ENCODE data around the gene SLFN12L.

Gene SLFN12L

DNA sequence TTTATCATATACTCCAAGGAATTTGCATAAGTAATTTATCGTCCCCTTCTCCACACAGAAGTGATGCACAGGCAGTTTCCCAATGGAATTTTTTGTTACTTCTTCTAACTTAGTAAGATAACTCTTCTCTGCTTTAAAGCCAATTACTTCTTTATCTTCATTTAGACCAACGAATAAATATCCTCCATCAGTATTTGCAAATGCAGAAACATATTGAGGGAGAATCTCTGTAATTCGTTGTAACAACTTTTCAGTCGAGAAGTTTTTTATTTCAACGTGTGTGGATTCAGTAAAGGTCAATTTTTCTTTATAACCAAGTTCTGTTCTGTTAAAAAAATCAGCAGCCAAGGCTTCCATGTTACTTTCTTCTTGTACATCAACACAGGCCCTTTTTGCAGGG is 58.2 kb downstream of the SLFN12L start:
- no peaks in the 10 kb centered on the region for H3K4me1 ChIP-seq
- H3K4me3 ChIP-seq (ENCODE audit: low read depth, low read length): no peak overlapping the region
- no peak overlapping the region for H3K9ac ChIP-seq
- H3K4me2 ChIP-seq (ENCODE audit: low read length): no peak overlapping the region
- H3K9me3 ChIP-seq (ENCODE audit: control insufficient read depth, low read length): no peaks in the 10 kb centered on the region
- no peaks in the 10 kb centered on the region for H3K27me3 ChIP-seq (ENCODE audit: control insufficient read depth, insufficient read depth, low read length)
- H3K36me3 ChIP-seq (ENCODE audit: control insufficient read depth, insufficient read depth, low read length): no peaks in the 10 kb centered on the region
- no peak overlapping the region for H3K27ac ChIP-seq
- H2AFZ ChIP-seq: no peak overlapping the region
- no peak for TF ChIP-seq CTCF (IDR thresholded peaks at IDR 0.05)
- no peaks in the 10 kb centered on the region for H3K79me2 ChIP-seq

DNA sequence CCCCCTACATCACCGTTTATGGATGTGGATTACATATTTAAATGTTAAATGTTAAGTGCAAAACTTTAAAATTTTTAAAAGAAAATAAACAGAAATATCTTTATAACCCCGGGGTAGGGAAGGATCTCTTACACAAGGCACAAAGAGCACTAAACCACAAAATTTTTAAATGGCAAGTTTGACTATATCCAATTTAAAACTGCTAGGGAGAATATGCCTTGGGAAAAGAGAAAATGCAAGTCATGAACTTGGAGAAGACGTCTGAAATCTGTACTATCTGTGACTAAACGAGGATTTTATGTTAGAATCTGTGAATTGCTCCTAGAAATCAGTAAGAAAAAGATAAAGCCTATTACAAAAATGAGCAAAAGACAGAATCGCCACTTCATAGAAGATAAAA is 60.2 kb downstream of the SLFN12L start:
- Histone ChIP-seq H3K9me3 (ENCODE audit: control insufficient read depth, low read length) (no peaks in the 10 kb centered on the region), H3K9ac (no peak overlapping the region), H3K27ac (no peak overlapping the region), H3K79me2 (no peaks in the 10 kb centered on the region), H3K4me3 (ENCODE audit: low read depth, low read length) (no peak overlapping the region), H3K4me1 (no peaks in the 10 kb centered on the region), H3K36me3 (ENCODE audit: control insufficient read depth, insufficient read depth, low read length) (no peaks in the 10 kb centered on the region), H3K27me3 (ENCODE audit: control insufficient read depth, insufficient read depth, low read length) (no peaks in the 10 kb centered on the region), H2AFZ (no peak overlapping the region), H3K4me2 (ENCODE audit: low read length) (no peak overlapping the region)
- TF ChIP-seq CTCF (IDR thresholded peaks at IDR 0.05): no peak

DNA sequence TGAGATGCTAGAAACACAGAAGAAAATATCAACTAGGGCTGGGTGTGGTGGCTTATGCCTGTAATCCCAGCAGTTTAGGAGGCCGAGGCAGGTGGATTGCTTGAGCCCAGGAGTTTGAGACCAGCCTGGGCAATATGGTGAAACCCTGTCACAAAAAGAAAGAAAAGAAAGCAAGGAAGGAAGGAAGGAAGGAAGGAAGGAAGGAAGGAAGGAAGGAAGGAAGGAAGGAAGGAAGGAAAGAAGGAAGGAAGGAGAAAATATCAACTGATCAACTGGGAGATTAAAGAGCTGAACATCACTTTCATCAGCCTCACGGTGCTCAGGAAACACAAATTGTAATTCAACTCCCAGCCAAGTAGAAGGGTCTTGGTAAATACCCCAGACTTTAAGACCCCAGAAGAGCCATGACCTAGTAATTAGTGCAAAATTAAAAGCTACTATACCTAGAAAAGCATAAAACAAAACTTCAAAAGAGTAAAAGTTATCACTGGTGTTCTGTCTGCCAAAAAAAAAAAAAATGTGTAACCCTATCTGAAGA is 61.1 kb downstream of the SLFN12L start:
- Histone ChIP-seq H3K4me2 (ENCODE audit: low read length) (no peak overlapping the region), H3K27me3 (ENCODE audit: control insufficient read depth, insufficient read depth, low read length) (no peaks in the 10 kb centered on the region)

DNA sequence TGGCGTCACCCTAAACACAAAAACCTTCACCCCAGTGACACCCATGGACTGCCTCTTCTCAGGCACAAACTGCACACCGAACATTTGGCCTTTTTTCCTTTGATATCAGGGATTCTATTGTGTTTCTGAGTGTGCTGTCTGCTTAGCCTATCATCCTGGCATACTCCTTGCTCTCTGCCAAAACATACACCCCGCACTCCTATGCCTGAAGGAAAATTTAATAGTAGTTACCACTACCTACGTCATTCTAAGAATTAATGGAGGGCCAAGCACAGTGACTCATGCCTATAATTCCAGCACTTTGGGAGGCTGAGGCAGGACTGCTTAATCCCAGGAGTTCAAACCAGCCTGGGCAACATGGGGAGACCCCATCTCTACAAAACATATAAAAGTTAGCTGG is 69.0 kb downstream of the SLFN12L start:
- Histone ChIP-seq H3K27ac (no peak overlapping the region), H3K9me3 (ENCODE audit: control insufficient read depth, low read length) (no peaks in the 10 kb centered on the region), H3K36me3 (ENCODE audit: control insufficient read depth, insufficient read depth, low read length) (no peaks in the 10 kb centered on the region), H3K4me3 (ENCODE audit: low read depth, low read length) (no peak overlapping the region), H3K4me1 (no peaks in the 10 kb centered on the region), H3K4me2 (ENCODE audit: low read length) (no peak overlapping the region), H2AFZ (no peak overlapping the region), H3K27me3 (ENCODE audit: control insufficient read depth, insufficient read depth, low read length) (no peaks in the 10 kb centered on the region), H3K9ac (no peak overlapping the region), H3K79me2 (no peaks in the 10 kb centered on the region)
- no peak for TF ChIP-seq CTCF (IDR thresholded peaks at IDR 0.05)

More for the DNA sequence above, 61.1 kb downstream of the SLFN12L start:
- H3K36me3 ChIP-seq (ENCODE audit: control insufficient read depth, insufficient read depth, low read length): no peaks in the 10 kb centered on the region
- no peaks in the 10 kb centered on the region for H3K4me1 ChIP-seq
- no peaks in the 10 kb centered on the region for H3K79me2 ChIP-seq
- H3K4me3 ChIP-seq (ENCODE audit: low read depth, low read length): no peak overlapping the region
- H2AFZ ChIP-seq: no peak overlapping the region
- H3K9me3 ChIP-seq (ENCODE audit: control insufficient read depth, low read length): no peaks in the 10 kb centered on the region
- H3K27ac ChIP-seq: no peak overlapping the region
- no peak for TF ChIP-seq CTCF (IDR thresholded peaks at IDR 0.05)
- no peak overlapping the region for H3K9ac ChIP-seq

- no peak for TF ChIP-seq CTCF (IDR thresholded peaks at IDR 0.05)
- no peaks in the 10 kb centered on the region for H3K36me3 ChIP-seq (ENCODE audit: control insufficient read depth, insufficient read depth, low read length)
- H3K79me2 ChIP-seq: no peaks in the 10 kb centered on the region
- H3K4me3 ChIP-seq (ENCODE audit: low read depth, low read length): no peak overlapping the region
- H3K27ac ChIP-seq: no peak overlapping the region
- no peak overlapping the region for H3K4me2 ChIP-seq (ENCODE audit: low read length)
- H2AFZ ChIP-seq: no peak overlapping the region
- no peaks in the 10 kb centered on the region for H3K9me3 ChIP-seq (ENCODE audit: control insufficient read depth, low read length)
- no peaks in the 10 kb centered on the region for H3K4me1 ChIP-seq
- no peaks in the 10 kb centered on the region for H3K27me3 ChIP-seq (ENCODE audit: control insufficient read depth, insufficient read depth, low read length)
- no peak overlapping the region for H3K9ac ChIP-seq
These were observed 69.7 kb downstream of the SLFN12L start for GRCh38 chr17:35467824-35468223.
